HG02763 (cell line): Measurements from ENCODE around the gene JAKMIP2.
"Not testable (repeated sequence)": the region's sequence is repeated elsewhere in the genome, so short reads cannot be mapped to it uniquely, and the experiment has no call there.

Experiments used
- ATAC-seq: cut with Tn5 transposase; IDR thresholded peaks from one replicate; pipeline ENCODE4 v1.9.1; 2021; ENCODE audit warnings: mild to moderate bottlenecking, moderate library complexity; ENCODE audit not compliant: unreplicated experiment

Gene JAKMIP2

DNA sequence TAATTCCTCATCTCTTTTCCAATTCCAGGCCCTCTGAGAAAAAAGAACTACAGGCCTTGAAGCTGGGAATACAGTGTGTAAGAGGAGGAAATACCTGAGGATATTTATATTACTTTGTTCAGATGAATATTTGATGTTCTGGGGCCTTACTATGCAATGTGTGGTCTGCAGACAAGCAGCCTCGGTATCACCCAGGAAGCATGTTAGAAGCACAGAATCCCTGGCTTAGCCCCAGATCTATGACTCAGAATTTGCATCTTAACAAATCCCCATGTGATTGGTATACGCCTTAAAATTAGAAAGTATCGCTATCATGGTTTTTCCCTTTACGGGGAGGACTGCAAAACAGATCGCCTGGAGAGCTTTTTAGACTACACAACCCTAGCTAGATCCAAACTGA is 121.0 kb downstream of the JAKMIP2 start:
- ATAC-seq, result no peak

DNA sequence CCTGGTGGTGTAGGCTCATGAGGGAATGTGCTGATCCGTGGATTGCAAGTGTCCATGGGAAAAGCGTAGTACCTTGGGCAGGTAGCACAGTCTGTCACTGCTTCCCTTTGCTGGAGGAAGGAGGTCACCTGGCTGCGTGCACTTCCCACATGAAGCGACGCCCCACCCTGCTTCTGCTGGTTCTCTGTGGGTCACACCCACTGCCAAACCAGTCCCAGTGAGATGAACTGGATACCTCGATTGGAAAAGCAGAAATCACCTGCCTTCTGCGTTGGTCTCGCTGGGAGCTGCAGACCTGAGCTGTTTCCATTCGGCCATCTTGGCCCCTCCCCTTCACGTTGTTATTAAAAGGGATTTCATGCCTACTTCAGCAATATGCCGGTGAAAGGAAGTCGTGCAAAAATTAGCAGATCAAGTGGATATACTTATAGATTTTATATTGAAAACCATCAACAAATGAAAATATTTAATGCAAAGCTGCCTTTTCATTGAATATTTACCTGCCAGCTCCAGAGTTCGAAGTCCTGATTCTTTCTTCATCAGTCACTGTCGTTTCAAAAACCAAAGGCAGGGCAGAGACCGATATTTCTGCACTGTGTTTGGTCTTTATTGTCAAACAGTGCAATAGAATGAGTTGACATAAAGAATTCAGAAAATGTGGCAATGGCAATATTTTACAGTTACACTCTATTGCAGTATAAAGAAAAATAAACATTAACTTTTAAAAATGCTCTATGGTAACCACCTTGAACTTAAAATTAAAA is 123.2 kb downstream of the JAKMIP2 start:
- no peak for ATAC-seq

DNA sequence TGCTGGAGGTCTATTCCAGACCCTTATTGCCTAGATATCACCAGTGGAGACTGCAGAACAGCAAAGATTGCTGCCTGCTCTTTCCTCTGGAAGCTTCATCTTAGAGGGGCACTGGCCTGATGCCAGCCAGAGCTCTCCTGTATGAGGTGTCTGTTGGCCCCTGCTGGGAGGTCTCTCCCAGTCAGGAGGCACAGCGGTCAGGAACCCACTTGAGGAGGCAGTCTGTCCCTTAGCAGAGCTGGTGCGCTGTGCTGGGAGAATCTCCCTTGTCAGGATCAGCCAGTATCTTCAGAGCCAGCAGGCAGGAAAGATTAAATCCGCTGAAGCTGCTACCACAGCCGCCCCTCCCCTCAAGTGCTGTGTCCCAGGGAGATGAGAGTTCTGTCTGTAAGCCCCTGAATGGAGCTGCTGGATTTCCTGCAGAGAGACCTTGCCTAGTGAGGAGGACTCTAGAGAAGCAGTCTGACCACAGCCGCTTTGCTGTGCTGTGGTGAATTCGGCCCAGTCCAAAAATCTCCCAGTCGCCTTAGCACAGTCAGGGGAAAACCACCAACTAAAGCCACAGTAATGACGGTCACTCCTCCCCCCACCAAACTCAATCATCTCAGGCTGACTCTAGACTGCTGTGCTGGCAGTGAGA is 124.1 kb downstream of the JAKMIP2 start:
- ATAC-seq, result no peak

DNA sequence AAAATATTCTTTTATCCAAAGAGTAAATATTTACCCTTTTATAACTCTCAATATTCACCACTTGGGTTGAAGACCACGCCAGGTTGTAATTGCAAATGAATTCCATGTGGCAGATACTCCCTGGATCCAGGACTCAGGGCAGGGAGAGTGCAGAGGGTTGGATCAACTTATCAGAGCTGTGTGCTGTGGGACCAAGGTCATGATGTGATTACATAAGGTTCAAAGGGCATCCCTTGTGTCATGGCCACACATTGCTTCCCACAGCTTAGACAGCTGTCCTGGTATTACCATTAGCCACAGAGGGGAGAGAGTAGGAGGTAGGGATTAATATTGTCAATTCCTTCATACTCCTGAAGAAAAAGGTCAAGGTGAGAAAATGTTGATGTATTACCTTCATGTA is 133.9 kb downstream of the JAKMIP2 start:
- ATAC-seq, result no peak

DNA sequence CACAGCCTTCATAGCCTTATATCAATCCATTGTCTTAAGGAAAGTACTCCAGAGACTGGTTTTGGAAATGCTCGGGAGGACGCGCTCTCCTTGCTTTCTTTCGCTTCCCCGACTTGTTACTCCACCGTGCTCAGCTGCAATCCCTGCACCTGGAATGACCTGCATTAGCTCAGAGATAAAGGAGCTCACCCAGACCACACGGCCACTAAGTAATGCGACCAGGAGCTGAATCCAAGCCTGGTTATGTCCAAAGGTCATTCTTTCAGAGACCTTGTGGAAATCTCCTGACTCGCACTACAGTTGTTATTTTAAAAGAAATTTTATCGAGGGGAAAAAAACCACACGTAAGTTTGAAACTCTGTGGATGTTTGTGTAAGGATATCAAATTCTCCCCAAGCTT is 137.3 kb downstream of the JAKMIP2 start:
- ATAC-seq, result no peak

DNA sequence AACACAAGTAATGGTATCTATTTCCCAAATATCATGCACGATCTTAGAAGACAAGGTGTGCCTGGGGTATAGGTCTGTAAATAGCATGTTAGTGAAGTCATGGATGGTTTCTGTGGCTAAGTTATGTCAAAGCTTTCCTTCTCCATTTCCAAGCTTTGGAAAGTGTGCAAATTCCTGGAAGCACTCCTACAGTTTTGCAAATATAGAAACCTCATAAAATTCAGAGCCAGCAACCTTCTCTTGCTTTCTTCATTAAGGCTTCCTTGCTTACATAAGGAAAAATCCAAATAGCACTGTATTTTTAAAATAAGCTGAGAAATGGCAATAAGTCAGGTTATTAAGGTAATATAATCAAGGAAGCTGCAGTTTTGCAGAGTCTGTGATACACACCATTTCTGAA is 138.1 kb downstream of the JAKMIP2 start:
- ATAC-seq, result no peak

DNA sequence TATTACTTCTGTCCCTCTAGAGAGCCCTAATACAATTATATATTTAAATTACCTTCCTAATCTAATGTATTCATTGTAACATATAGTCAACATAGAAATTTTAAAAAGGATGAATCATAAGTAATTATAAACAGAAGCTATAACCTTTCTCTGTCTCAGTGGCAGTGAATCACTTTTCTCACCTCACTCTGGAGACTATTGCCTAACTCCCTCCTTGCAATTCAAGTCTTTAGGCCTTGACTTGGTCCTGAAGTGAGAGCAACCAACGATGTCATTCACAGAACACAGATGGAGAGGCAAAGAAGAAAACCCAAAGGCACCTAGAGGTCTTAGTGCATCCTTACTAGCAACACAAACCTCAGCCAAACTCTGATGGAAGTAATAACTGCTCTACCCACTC is 139.4 kb downstream of the JAKMIP2 start:
- ATAC-seq, result no peak

DNA sequence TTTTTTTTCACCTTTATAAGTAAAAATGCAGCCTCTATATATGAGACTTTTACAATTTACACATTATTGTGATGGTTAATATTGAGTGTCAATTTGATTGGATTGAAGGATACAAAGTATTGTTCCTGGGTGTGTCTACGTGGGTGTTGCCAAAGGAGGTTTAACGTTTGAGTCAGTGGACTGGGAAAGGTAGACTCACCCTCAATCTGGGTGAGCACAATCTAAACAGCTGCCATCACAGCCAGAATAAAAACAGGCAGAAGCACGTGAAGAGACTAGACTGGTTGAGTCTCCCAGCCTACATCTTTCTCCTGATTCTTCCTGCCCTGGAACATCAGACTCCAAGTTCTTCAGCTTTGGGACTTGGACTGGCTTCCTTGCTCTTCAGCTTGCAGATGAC is 139.9 kb downstream of the JAKMIP2 start:
- no peak for ATAC-seq

DNA sequence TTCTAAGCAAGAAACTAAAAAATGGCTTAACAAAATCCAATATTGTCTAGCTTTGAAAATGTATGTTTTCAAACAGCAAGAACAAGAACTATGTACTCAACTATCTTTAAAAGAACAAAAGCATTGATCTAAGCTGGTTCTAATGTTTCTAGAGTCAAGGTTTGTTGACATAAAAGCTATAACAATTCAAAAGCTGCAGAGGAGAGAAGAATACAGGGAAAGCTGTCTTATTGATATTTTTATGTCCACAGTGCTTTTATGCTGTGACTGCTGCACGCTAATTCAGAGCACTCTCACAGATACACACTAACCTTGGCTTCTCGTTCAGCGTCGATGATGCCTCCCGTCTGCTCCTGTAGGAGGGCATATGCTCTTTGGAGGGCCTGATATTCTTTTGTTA is 143.2 kb downstream of the JAKMIP2 start:
- ATAC-seq, result no peak

DNA sequence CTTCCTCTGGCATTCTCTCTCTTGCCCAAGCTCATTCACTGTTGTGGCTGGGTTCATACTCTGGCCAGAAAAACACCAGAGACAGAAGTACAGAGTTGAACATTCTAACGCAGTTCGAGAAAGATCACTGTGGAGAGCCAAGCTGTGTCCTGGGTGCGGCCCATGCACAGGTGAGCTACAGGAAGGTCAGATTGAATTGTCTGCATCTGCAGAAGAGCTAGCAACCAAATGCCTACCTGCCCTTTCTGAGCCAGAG is 145.9 kb downstream of the JAKMIP2 start:
- ATAC-seq, result no peak

DNA sequence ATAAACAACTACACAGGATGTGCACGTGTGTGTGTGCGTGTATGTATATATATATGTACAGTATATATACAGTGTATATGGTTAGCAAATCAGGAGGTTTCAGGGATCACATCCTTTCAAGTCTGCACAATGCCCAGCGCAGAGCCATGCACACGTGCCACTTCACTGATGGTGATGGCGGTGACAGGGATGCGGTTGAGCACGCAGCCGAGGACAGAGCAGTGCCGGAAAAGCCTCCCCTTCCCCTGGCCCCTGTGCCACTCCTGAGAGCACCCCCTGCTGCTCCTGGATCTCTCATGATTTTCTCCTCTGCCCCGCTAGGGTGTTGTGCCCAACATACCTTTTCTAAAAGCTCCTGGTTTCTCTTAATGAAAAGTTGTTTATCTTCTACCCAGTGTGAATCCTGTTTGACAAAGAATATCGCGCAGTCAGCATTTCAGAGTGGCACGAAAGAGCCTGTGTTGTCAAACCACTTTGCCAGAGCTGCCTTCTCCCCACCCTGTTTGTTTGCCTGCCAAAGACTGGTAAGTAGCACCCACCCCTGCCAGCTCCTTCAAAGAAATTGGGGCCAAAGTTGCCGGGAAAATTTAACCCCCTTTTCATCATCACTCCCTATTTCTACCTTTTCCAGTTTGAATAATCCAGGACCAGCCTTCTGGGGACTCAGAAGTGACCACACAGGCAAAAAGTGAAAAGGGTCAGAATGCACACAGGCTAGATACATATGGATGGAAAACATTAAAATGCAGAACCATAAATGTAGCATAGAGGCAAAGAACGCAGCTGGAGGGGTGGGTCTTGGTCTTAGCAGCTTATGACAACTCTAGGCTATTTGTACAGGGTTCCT is 146.4 kb downstream of the JAKMIP2 start:
- ATAC-seq, result no peak

DNA sequence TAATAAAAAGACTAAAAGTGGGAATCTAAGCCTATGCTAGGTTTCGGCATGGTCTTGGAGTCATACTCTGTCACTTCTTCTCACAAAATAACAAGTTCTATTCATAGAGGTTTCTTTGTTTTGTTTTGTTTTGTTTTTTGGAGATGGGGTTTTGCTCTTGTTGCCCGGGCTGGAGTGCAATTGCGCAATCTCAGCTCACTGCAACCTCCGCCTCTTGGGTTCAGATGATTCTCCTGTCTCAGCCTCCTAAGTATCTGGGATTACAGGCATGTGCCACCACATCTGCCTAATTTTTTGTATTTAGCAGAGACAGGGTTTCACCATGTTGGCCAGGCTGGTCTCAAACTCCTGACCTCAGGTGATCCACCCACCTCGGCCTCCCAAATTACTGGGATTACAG is 147.1 kb downstream of the JAKMIP2 start:
- not testable (repeated sequence) for ATAC-seq

DNA sequence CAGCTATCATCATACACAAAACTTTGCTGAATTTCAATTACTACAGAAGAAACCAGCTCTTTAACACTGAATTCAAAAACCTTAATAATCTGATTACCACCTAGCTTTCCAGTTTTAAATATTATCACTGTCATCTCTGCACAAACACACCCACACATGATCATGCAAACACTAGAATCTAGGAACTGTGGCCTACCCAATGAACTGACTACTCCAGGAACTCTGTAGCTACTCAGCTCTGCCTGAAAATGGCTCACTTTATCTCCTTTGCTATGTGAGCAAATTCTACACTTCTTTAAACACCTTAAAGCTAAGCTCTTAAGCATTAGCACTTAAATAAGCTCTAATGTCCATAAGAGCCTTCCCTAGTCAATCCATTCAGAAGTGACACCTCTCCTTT is 149.4 kb downstream of the JAKMIP2 start:
- no peak for ATAC-seq

DNA sequence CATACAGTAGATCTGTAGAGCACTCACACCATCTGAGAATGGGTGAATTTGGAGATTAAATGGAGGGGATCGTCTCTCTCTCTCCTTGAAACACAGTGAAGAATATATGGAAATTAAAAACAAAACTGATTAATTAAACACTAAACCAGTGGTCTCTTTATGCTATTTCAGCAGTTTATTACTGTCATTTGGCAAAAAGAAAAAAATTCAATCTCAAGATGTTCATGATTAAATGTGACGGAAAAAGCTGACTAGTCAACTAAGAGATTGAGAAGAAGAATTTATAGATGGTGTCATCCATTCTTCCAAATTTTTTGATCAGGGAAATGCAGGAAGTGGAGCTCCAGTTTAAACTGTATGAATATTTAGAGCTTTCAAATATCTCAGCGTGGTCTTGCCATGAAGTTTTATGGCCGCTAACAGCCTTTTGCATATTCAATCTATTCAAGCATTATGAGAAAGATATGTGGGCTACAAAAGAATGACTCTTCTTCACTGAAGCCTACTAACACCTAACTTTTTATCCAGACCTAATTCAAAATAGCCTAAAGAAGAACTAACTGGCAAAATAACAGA is 151.0 kb downstream of the JAKMIP2 start:
- no peak for ATAC-seq

DNA sequence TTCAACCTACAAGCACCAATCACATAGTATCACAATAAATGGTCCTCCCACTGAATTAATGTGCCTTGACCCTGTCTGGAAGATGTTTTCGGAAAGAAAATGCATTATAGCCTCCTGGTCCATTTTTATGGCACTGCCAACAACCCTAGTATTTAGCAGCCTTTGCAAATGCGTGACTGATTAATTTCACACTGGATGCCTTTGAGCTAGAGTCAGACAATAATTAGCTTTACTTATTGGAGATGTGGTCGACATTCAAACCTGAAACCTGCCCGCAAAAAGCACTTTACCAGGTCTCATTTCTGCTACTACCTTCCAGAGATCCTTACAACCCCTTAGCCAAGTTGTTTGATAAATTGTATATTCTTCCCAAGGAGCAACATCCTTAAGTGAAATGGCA is 153.3 kb downstream of the JAKMIP2 start:
- ATAC-seq, result no peak

DNA sequence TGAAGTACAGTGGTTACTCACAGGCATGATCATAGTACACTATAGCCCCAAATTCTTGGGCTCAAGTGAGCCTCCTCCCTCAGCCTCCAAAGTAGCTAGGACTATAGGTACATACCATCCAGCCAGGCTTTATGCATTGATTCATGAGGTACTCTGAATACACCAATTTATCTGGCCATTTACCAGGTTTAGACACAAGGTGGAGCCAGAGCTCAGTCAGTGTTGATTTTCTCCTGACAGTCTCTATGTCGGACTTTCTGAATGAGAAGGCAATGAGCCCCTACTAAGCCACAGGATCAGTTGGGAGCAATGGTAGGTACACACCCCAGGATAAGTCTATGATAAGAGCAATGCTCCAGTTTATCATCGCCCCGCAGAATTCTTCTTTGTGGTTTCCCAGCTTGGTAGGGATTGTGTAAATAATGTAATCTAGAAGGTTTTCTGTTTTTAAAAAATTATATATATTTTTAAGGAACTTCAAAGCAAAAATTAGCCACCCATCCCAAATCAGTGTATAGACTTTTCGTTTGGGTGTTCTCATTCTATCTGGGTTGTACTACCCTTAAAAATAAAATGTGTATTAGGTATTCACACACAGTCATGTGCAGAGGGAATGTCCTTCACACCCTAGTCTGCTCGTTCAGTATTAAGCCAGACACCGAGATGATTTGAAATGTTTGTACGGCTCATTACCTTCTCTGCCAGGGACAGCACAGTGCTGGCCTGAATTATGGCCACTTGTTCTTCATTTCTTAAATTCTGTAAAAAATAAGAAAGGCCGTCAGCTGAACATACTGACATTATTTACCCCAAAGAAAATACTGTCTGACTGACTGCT is 154.3 kb downstream of the JAKMIP2 start:
- ATAC-seq, result peak; percentile 71

DNA sequence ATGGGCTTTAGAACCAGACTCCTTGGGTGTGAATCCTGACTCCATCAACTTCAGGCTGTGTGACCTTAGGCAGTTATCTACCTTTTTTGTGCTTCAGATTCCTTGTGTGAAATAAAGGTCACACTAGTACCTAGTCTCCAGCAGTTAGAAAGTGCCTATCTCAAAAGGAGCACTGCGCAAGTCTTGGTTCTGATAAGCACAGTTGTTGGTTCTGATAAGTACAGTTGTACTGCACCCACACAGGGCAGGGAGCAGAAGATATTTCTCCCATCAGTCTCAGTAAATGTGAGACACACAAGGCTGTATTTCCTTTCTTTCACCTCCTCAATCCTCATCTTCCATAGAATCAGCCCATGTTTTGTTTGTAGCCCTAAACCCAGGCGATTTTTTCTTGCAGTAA is 156.1 kb downstream of the JAKMIP2 start:
- no peak for ATAC-seq

DNA sequence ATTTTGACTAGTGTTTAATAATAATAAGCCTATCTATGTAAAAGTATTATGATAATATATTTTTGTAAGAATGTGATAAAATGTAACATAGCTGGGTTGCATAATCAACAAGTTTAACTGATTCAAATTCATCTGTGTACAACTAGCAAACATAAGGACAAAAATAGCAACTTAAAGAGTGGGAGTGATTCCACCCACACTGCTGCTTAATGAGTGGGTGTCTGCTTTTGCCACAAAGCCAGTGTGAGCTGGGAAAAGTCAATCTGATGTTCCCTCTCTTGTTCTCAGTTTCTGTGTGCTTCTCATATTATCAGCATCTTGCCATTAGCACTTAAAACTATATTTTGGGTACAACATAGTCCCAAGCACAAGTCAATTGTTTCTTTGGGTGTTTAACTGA is 161.5 kb downstream of the JAKMIP2 start:
- ATAC-seq, result no peak

DNA sequence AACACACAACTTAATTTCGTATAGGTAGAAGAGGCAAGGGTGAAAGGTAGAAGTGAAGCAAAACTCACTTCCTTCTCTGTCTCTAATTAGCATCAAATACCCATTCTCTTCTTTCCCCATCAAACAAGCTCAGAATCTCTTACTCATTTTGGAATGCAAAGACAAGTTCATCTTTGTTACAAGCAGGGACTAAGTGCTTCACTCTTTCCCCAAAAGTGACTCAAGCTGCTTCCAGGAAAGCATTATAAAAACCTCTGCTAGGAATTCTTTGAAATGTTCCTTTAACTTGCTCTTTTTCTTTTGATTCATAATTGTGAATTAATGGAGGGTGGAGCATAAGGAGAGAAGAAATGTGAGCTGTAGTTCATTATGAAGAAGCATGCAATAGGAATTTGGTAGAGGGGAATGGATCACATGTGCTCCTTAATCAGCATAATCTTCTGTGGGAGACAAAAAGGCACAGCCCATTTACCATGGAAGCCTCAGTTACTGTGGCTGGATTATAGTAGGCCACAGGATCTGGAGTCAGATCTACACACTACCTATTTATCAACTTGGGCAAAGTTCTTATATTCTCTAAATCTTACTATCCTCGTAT is 163.1 kb downstream of the JAKMIP2 start:
- no peak for ATAC-seq

DNA sequence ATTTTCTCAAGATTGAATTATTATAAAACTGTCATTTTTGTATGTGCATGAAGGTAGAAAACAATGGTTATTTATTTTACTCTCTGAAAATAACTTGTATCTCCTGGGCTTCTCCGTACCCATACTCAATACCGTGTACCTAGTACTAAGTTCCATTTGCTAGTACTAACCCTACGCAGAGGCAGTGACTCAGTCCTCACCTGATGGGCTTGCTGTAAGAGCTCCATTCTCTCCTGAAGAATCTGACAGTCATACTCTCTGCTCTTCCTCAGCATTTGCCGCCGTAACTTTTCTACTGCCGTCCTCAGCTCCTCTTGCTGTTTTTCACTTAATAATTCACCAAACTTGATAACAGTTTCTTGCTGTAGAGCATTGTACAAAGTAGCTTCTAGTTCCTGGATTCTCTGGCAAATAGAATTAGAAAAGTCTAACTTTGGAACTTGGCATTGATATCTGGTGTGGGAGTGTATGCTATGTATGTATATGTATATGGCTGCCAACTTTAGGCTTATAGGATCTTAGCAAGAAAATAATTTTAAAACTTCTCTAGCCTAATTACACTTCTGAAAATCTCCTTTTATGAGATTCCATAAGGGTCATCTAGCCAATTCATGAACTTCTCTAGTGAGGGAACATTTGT is 164.7 kb downstream of the JAKMIP2 start:
- ATAC-seq, result no peak
